HEK293T (cell line): ENCODE data around the gene FBXL17.

Source experiments
- BHLHE40 ChIP-seq: fragments of 450-650 bp; IDR thresholded peaks from 2 replicates; pipeline ENCODE4 v1.6.1; 2016; ENCODE audit warnings: mild to moderate bottlenecking, moderate library complexity, borderline replicate concordance
- ELF4 ChIP-seq: fragments of 450-650 bp; IDR thresholded peaks from 2 replicates; pipeline ENCODE4 v1.6.1; 2017; ENCODE audit warnings: antibody characterized with exemption
- FOXA1 ChIP-seq: fragments of 450-650 bp; IDR thresholded peaks from 2 replicates; pipeline ENCODE4 v1.6.1; 2016; ENCODE audit warnings: mild to moderate bottlenecking
- FOXK2 ChIP-seq: fragments of 450-650 bp; IDR thresholded peaks from 2 replicates; pipeline ENCODE4 v1.6.1; 2016; ENCODE audit warnings: mild to moderate bottlenecking
- LEF1 ChIP-seq: fragments of 450-650 bp; IDR thresholded peaks from 2 replicates; pipeline ENCODE4 v1.6.1; 2017; ENCODE audit warnings: mild to moderate bottlenecking, borderline replicate concordance
- NFRKB ChIP-seq: fragments of 450-650 bp; IDR thresholded peaks from 2 replicates; pipeline ENCODE4 v1.6.1; 2016; ENCODE audit warnings: mild to moderate bottlenecking, moderate library complexity
- SP1 ChIP-seq: fragments of 450-650 bp; IDR thresholded peaks from 2 replicates; pipeline ENCODE4 v1.6.1; 2017
- SUZ12 ChIP-seq: fragments of 450-650 bp; IDR thresholded peaks from 2 replicates; pipeline ENCODE4 v1.6.1; 2016; ENCODE audit warnings: mild to moderate bottlenecking

- TF ChIP-seq SP1 (no peak), ELF4 (no peak), BHLHE40 (no peak), NFRKB (no peak), LEF1 (no peak), SUZ12 (no peak), FOXK2 (no peak), FOXA1 (no peak)
Measured at GRCh38 chr5:107937651-107938355, 444.1 kb downstream of the FBXL17 start.
